IPS-11a (cell line): ENCODE results near the gene TTLL11.

Source experiments
- H3K4me3 ChIP-seq: one replicate; pipeline ENCODE4 v1.5.1; 2013; ENCODE audit warnings: low read depth, low read length, control low read depth

TTLL11 gene

DNA sequence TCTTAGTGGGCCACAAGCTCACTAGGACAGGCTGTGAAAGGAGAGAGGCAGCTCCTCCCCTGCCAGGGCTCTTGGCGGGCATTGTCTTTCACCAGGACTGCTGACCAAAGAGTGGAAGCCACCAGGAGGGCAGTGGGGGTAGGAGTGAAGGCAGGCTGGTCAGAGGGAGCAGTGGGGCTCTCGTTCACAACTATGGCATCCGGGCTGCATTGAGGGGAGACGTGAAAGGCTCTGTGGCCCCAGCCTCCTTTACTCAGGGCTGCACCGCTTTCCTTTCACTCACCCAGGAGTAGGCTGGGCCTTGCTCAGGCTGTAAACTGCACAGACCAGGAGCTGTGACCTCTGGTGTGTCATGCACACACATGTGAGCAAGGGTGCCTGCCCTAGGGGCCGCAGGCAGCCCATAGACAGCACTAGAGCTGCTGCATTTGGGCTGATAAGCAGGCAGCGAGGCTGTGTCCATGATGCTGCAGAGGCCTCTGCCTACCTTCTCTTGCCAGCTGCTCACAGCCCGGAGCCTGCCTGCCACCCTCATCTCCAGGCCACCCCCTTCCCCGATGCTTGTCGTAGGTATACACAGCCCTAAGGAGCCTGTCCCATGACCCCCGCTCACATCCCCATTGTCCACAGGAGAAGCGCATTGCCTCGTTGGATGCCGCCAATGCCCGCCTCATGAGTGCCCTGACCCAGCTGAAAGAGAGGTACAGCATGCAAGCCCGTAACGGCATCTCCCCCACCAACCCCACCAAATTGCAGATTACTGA, 311.2 kb downstream of the TTLL11 start:
- H3K4me3 ChIP-seq = no peak overlapping the region

DNA sequence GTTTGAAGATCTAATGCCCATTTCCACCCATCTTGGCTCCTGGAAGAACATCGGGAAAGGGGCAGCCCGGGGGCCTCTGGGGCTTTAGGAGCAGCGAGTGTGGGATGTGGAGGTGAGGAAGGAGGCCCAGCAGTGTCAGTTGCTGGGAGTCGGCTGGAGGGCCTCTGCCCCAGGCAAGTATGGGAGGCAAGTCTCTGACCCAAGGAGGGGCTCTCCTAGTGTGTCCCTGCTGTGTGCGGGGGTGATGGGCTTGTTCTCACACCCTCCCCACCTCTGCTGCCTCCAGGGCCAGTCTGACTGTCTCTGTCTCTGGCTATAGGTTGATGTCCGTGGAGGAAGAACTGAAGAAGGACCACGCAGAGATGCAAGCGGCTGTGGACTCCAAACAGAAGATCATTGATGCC, 312.0 kb downstream of the TTLL11 start:
- no peak overlapping the region for H3K4me3 ChIP-seq

DNA sequence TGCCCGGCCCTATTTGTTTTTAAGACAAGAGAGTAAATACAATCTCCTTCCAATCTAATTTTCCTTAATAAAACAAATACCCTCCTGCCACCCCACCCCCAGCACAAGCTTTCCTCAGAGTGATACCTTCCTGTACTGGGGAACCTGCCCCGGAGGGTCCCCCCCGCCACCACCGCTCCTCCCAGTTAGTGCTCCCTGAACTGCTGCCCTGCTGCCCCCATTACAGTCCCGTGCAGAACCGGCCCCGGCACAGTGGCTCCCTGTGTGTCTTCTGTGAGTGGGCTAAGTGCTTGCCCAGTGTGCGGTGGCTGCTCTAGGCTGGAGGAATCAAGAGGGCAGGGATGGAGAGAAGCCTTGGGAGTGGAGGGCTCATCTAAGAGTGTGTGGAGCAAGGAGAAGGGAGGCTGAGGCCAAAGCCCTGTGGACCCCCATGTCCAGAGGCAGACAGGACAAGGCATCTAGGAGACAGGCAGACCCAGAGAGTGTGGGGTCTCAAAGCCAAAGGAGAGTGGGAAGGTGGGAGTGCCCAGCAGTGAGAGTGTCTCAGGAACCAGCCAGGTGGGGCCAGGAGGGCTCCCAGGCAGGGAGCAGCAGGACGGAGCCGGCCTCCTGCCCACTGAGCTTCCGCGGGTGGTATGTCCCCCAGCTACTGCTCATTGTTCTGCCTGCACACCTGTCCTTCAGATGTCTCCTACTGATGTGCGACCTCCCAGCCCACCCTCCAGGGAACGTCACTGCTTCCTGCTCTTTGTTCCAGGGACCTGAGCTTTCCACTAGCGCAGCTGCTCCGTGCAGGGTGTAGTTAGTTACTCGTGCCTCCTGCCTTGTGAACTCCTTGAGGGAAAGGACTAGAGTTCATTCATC, 312.7 kb downstream of the TTLL11 start:
- no peak overlapping the region for H3K4me3 ChIP-seq

DNA sequence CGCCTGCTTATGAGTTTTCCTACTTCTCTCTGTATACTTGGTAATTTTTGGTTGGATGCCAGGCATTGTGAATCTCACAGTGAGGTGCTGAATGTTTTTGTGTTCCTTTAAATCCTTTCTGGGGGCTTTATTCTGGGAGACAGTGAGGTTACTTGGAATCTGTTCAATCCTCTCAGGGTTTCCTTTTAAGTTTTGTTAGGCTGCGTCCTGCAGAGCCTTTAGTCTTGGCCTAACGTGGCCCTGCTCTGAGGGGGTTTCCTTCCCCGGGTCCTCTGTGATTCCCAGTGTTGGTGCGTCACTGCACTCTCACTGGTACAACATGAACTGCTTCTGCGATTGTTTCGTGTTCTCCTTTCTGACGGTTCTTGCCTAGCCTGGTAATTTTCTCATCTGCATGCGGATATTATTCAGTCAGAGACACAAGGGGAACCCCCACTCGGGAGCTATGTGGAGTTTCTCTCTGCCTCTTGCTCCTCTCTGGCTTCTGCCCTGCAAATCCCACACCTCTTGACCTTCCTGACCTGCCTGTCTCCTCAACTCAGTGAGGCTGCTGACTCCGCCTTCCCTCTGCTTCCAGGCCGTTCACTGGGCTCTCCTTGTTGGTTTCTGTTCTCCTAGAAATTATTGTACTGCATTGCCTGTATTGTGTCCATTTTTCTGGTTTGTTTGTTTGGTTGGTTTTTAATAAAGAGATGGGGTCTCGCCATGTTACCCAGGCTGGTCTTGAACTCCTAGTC, 313.6 kb downstream of the TTLL11 start:
- H3K4me3 ChIP-seq = no peak overlapping the region

DNA sequence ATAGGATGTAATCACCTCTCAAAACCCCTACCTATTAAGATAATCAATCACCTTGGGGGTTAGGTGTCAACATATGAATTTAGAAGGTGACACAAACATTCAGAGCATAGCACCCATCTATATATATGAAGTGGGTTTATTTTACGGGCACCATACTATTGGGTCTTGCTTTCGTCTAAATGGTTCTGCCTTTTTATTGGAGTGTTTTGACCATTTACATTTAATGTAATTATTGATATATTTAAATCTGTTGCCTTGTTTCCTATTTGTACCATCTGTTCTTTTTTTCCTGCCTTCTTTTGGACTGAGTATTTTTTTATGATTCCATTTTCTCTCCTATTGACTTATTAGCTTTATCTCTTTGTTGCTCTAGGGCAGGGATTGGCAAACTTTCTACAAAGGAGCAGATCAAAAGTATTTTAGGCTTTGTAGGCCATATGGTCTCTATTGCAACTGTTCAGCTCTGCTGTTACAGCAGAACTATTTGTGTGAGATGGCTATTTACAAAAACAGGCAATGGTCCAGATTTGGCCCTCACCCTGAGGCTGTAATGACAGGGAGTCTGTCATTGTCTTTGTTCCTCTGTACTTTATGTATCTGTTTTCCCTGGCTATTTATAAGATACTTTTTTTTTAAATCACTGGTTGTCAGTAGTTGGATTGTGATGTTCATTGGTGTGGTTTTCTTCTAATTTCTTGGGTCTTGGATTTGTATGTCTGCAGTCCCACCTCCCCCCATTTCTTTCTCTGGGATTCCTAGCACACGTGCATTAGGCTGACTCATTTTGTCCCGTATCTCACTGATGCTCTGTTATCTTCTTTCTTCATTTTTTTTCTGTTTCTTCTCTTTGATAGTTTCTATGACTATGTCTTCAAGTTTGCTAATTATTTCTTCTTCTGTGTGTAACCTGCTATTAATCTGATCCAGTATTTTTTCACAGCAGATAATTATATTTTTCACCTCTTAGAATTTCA, 314.6 kb downstream of the TTLL11 start:
- H3K4me3 ChIP-seq = no peak overlapping the region

DNA sequence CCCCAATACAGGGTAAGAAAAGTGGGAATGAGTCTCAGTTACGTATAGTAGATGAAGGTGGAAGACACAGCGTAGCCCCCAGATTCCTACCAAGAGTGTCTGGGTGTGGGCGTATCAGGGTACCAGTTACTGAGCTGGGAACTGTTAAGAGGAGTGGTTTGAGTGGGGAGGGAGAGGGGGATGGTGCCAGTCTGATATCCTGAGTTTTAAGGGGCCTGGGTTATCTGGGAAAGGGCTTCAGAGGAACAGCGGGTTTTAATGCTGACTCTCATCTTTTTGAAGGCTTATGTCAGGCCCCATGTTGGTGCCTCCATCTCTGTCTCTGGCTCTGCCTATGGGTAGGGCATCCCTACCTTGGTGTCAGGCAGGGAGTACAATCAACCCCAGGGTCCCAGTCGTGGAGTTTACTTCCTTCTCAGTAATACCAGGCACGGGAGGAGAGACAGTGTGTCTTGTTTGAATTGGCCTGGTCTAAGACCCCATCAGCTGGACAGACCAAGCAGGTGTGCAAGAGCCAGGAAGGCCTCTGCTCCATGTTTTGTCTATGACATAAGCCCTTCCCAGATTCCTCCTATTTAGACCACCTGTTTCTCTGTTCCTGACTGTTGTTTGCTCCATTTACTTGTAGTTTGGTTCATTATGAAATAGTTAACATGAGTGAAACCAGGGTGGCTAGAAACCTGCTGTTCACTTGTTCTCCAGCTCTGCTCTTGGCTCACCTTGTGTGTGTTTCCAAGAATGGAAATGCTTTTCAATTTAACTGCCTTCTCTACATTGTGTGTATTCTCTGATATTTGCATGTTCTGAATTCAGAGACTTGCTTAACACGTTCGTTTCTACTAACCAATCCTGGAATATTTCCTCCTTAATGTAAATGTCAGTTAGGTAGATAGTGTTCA, 316.1 kb downstream of the TTLL11 start:
- no peak overlapping the region for H3K4me3 ChIP-seq

DNA sequence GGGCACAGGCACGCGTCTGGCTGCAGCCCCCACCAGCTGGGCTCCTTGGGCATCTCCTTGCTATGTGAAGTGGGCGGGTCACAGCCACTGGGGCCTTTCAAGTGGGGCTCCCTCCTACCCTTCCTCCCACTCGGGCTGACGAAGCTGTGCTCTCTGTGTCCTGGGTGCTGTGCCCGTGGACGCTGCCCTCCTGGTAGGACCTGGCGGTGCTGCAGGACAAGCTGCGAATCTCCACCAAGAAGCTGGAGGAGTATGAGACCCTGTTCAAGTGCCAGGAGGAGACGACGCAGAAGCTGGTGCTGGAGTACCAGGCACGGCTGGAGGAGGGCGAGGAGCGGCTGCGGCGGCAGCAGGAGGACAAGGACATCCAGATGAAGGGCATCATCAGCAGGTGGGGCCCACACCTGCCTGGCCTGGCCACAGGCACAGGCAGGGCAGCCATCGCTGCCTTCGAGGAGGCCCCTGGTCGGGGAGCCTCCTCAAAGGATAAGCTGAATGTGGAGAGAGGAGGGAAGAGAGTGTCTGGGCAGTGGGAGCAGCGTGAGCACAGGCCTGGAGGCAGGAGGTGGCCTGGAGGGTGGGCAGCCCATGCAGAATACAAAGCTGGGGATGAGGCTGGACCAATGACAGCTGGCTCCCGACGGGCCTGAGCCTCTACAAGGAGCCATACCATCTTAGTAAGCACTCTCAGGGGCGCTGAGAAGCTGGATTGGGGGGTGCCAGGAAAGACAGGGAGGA, 316.9 kb downstream of the TTLL11 start:
- no peak overlapping the region for H3K4me3 ChIP-seq

DNA sequence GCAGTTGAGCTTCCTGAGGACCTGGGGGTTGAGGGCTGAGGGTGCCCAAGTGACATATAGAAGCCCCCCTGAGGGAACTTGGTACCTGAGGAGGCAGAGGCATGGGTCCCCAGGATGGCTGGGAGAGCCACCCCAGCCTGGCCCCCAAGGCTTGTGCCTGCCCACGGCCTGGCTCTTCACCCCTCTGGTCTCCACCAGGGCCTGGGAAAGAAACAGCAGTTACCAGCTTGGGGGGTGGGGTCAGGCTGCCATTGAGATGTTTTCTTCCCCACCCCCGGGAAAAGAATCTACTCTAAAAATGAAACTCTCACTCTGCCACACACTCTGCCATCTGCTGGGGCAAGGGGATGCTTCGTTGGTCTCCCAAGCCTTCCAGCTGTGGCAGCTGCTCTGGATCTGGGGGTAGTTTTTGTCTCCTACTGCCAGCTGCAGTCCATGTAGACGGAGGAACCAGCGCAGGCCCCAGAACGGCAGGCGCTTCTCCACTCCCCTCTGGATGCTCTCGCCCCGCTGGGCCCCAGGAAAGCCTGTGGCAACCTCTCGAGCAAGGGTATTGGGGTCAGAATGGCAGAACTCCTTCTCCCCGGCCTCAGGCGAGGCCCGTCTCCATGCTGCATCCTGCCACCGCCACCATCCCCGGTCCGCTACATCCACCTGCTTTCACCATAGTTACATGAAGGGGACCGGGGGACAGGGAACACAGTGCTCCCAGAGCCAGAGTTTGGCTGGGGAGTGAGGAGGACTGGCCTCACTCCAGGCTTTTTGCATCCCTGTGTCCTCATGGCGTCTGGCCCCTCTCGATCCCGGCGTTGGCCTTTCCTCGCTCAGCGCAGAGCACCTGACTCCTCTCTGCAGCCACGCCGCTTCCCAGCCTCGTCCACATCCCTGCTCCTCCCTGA, 318.1 kb downstream of the TTLL11 start:
- no peak overlapping the region for H3K4me3 ChIP-seq

DNA sequence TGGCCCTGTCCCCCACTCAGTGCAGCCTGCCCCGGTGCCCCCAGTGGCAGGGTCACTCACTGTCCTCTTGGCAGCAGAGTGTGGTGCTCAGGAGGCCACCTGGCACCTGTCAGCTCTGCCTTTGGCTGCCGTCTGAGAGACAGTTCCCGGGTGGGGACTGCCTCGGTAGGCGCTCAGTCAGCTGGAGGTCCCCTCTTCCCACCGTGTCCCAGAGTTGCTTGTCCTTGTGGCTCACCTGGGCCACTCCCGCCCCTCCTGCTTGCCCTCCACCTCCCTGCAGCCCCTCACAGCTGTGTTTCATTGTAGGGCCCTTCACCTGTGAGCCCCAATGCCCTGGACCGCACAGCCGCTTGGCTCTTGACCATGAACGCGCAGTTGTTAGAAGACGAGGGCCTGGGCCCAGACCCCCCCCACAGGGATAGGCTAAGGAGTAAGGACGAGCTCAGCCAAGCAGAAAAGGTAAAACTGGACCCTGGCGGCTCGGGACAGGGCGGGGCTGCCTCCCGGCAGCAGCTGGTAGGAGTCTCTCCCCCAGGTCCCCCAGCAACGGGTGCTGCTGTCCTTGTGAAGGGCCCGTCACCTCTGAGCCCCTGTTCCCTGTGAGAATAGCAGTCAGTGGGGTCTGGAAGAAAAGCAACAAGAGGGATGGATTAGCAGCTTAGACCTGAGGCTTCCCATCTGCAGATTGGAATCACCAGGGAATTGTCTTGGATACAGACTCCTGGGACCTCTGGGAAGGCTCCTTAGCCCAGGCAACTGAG, 319.0 kb downstream of the TTLL11 start:
- no peak overlapping the region for H3K4me3 ChIP-seq

DNA sequence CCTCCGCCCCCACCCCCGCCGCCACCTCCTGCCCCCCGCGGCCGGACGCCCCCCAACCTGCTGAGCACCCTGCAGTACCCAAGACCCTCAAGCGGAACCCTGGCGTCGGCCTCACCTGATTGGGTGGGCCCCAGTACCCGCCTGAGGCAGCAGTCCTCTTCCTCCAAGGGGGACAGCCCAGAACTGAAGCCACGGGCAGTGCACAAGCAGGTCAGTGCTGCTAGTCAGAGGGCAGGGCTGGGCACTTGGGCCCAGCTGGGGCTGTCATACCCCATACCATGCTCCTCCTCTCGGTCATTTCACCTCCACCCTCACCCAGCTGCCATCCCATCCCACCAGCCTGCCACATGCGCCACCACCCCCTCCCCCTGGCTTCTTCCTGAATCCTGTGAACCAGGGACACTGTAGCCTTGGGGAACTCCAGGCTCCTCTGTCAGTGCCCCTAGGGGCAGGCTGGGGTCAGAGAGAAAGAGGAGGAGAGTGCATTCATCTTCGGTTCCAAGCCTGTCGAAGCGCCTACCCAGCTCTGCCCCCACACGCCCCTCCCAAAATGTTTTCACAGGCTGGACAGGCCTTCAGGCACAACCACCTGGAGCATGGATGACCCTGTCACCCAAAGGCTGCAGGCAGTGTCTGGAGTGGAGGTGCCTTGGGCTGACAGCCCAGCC, 319.7 kb downstream of the TTLL11 start:
- no peak overlapping the region for H3K4me3 ChIP-seq

DNA sequence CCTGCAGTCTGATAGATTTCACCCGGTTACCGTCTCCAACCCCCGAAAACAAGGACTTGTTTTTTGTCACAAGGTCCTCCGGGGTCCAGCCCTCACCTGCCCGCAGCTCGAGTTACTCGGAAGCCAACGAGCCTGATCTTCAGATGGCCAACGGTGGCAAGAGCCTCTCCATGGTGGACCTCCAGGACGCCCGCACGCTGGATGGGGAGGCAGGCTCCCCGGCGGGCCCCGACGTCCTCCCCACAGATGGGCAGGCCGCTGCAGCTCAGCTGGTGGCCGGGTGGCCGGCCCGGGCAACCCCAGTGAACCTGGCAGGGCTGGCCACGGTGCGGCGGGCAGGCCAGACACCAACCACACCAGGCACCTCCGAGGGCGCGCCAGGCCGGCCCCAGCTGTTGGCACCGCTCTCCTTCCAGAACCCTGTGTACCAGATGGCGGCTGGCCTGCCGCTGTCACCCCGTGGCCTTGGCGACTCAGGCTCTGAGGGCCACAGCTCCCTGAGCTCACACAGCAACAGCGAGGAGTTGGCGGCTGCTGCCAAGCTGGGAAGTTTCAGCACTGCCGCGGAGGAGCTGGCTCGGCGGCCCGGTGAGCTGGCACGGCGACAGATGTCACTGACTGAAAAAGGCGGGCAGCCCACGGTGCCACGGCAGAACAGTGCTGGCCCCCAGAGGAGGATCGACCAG, 320.4 kb downstream of the TTLL11 start:
- no peak overlapping the region for H3K4me3 ChIP-seq
